Esophagus (tissue), 2 donors: ENCODE data around the gene CCL4L2. TPM values are rescaled to one million over a fixed set of nuclear protein-coding genes. Genes with fewer than 3 reads are reported as not detected.
"Not testable (repeated sequence)": the region's sequence is repeated elsewhere in the genome, so short reads cannot be mapped to it uniquely, and the experiment has no call there.

Experiments
- H3K27ac ChIP-seq, 2 donors: one replicate each; pipeline ENCODE4 v1.5.1; 2013; ENCODE audit warnings: low read depth in 2 of 2, mild to moderate bottlenecking in 2 of 2, inconsistent platforms in 1 of 2, low read length in 1 of 2, moderate library complexity in 1 of 2
- H3K27me3 ChIP-seq, 2 donors: one replicate each; pipeline ENCODE4 v1.6.1; 2013; ENCODE audit warnings: low read length in 2 of 2, control low read depth in 1 of 2, mild to moderate bottlenecking in 1 of 2; ENCODE audit not compliant: insufficient read depth in 2 of 2, control insufficient read depth in 1 of 2
- H3K36me3 ChIP-seq, 2 donors: one replicate each; pipeline ENCODE4 v1.6.1; 2013; ENCODE audit warnings: low read length in 1 of 2; ENCODE audit not compliant: control insufficient read depth in 2 of 2, insufficient read depth in 2 of 2
- H3K4me1 ChIP-seq, 2 donors: one replicate each; pipeline ENCODE4 v1.6.1; 2013; ENCODE audit warnings: low read length in 1 of 2; ENCODE audit not compliant: control insufficient read depth in 2 of 2, insufficient read depth in 2 of 2
- H3K4me3 ChIP-seq, 2 donors: one replicate each; pipeline ENCODE4 v1.5.1; 2013; ENCODE audit warnings: low read length in 2 of 2, mild to moderate bottlenecking in 2 of 2, low read depth in 1 of 2, moderate library complexity in 1 of 2
- H3K9me3 ChIP-seq, 2 donors: one replicate each; pipeline ENCODE4 v1.6.1; 2013; ENCODE audit warnings: mild to moderate bottlenecking in 2 of 2, low read depth in 1 of 2, low read length in 1 of 2, moderate library complexity in 1 of 2; ENCODE audit not compliant: control insufficient read depth in 2 of 2, insufficient read depth in 1 of 2
- WGBS, 2 donors: extraction: QIAGEN DNeasy Blood & Tissue Kit; methylation state at CpG; one replicate each; pipeline ENCODE4 v1.1.7; 2013; 5-methylcytosine and 5-hydroxymethylcytosine counted together
- polyA plus RNA-seq, 2 donors: library from polyadenylated mRNA; stranded (reverse); fragments of 200-250 nt; gene quantifications; one replicate each; pipeline ENCODE4 v1.2.3, GENCODE V29; 2013
- donor health status: healthy with polysubstance abuse.
- donor health status: Bipolar disorder and iron deficiency.

Gene CCL4L2
- polyA plus RNA-seq, 2 donors, result 0.45 to 0.92 TPM

GRCh38 chr17:36186810-36187763 lies 23.8 kb upstream of the CCL4L2 start:
- not testable (repeated sequence) for H3K36me3 ChIP-seq, H3K27me3 ChIP-seq, H3K4me3 ChIP-seq, H3K27ac ChIP-seq, H3K9me3 ChIP-seq, H3K4me1 ChIP-seq
- 73 to 76% methylated on average over 13 of the region's 13 CpGs for WGBS, 2 donors

DNA sequence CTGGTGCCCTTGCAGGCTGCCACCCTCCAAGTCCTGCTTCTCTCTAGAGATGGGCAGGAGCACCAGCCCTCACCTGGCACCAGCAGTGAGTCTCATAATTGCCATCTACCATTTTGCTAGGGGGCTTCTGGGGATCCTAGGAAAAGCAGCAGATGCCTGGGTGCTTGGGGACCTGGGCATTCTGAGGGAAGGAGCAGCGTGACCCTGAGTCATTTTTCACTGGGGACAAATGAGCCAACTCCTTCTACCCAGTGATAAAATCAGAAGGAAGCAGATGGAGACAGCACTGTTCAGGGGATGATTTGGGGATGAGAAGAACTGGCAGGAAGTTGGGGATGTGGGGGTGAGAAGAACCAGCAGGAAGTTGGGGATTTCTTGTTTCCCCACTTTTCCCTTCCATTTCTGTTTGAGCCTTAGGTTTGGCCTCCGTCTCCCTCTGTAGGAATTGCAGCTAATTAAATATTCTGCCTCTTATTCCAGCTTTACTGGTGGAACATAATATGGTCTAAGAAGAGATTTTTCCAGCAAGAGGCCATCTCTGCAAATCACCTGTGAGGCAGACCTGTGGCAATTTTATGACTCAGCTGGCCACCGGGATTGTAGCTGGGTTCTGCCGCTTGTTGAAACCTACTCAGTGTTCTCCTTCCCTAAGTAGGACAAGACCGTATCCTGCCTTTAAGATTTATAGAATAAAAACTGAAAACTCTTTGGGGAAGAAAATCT lies 22.8 kb upstream of the CCL4L2 start:
- H3K27me3 ChIP-seq, H3K9me3 ChIP-seq, H3K4me3 ChIP-seq, H3K4me1 ChIP-seq, H3K36me3 ChIP-seq, H3K27ac ChIP-seq: not testable (repeated sequence)
- WGBS, 2 donors, result 58 to 70% methylated on average over 5 of the region's 5 CpGs

- no peaks in the 10 kb centered on the region for H3K27me3 ChIP-seq
- H3K9me3 ChIP-seq, result no peaks in the 10 kb centered on the region
- H3K27ac ChIP-seq, result no peak overlapping the region
- no peak overlapping the region for H3K4me3 ChIP-seq
- H3K4me1 ChIP-seq, result no peaks in the 10 kb centered on the region
- WGBS, 2 donors, result 44 to 45% methylated on average over 6 to 7 of the region's 7 CpGs
- H3K36me3 ChIP-seq, result no peaks in the 10 kb centered on the region
Measured at GRCh38 chr17:36188891-36189306, 22.0 kb upstream of the CCL4L2 start.

- not testable (repeated sequence) for H3K27ac ChIP-seq, H3K27me3 ChIP-seq, H3K4me1 ChIP-seq, H3K4me3 ChIP-seq, H3K9me3 ChIP-seq, H3K36me3 ChIP-seq
- 71% methylated on average over 5 of the region's 5 CpGs for WGBS, 2 donors
Measured at GRCh38 chr17:36189993-36190392, 20.9 kb upstream of the CCL4L2 start.

- not testable (repeated sequence) for H3K4me3 ChIP-seq, H3K9me3 ChIP-seq, H3K27ac ChIP-seq, H3K4me1 ChIP-seq, H3K36me3 ChIP-seq, H3K27me3 ChIP-seq
- 79% methylated on average over 9 of the region's 9 CpGs for WGBS, 2 donors
Measured at GRCh38 chr17:36190549-36191330, 20.1 kb upstream of the CCL4L2 start.

DNA sequence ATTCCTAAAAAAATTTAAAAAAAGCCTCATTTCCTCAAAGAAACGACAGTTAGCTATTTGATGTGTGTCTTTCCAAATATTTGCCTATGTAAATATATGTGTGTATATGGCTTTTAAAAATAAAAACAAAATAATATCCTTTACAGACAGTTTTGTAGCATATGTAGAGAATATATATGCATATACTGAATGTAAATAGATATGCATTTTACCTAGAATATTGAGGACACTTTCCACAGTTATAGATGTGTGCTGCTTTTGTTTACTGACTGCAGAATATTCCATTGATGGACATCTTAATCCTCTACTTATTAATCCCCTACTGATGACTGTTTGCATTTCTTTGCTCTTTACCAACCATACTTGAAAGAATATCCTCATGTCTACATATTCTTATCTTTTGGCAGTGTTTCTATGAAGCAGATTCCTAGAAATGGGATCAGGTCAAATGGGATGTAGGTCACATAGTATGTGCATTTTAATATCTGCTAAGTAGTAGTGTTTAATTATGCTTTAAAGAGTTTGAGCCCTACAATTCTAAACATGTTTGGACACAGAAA lies 17.6 kb upstream of the CCL4L2 start:
- Histone ChIP-seq H3K9me3 (no peaks in the 10 kb centered on the region), H3K27me3 (no peaks in the 10 kb centered on the region), H3K27ac (no peak overlapping the region), H3K36me3 (no peaks in the 10 kb centered on the region), H3K4me1 (no peaks in the 10 kb centered on the region), H3K4me3 (no peak overlapping the region)
- WGBS, 2 donors, result 32 to 45% methylated on average over 1 of the region's 1 CpG

DNA sequence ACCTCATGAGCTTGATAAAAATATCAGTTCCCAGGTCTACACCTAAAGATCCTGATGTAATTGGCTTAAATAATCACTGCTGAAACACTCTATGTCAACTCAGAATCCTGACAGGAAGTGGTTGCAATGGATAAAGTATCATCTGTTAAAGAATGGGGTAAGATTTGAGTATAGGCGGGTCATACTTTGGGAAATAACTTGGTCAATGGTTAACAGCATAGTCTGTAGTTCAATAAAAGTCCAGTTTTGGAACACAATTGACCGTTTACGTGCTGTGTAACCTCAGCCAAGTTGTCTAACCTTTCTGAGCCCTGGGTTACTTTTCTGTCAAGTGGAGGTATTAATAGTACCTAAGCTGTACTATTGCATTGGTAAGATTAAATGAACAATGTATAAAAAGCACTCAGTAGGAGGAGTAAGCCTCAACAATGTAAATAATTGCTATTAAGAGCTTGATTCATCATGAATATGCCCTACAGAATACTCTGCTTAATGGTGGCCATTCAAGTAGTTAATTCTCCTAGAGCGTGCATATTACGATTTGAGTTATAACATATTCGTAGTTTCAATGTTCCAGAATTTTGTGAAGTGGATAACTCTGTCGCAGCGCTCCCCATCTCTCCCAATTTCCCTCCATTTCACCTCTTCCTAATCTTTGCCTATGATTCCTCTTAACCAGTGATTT lies 16.6 kb upstream of the CCL4L2 start:
- not testable (repeated sequence) for H3K27me3 ChIP-seq, H3K27ac ChIP-seq, H3K4me3 ChIP-seq, H3K4me1 ChIP-seq, H3K9me3 ChIP-seq, H3K36me3 ChIP-seq
- WGBS, 2 donors, result 86 to 97% methylated on average over 5 of the region's 8 CpGs

DNA sequence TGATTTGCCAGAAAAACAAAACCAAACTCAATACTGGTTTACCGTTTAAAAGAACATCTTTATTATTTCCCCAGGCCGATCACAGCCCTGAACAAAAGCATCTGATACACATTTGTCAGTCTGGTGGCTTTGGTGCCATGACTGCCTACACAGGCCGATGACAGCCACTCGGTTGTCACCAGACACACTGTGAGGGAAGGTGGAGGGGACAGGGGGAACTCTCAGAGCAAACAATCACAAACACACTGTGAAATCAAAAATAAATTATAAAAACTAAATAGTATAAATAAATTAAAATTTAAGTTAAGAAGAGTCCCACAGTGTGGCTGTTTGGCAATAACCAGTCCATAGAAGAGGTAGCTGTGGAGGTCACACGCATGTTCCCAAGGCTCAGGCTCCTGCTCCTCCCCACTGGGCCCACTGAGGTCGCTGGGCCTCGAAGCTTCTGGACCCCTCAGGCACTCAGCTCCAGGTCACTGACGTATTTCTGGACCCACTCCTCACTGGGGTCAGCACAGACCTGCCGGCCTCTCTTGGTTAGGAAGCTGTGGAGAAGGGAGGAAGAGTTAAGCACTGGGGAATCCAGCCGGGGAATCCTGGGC lies 15.9 kb upstream of the CCL4L2 start:
- H3K27me3 ChIP-seq, H3K4me1 ChIP-seq: not testable (repeated sequence)
- 82 to 88% methylated on average over 10 of the region's 10 CpGs for WGBS, 2 donors

More for the DNA sequence above, 15.9 kb upstream of the CCL4L2 start:
- not testable (repeated sequence) for H3K9me3 ChIP-seq, H3K27ac ChIP-seq, H3K36me3 ChIP-seq, H3K4me3 ChIP-seq
